ENCODE measurements around the gene ACTL6B. TPM values are rescaled to one million over a fixed set of nuclear protein-coding genes. Genes with fewer than 3 reads are reported as not detected.

Gene ACTL6B
- total and polyA plus RNA-seq, 2 donors (not counting 3 experiments of a cell fraction or from before 2014, with no cell fraction given), result not detected

DNA sequence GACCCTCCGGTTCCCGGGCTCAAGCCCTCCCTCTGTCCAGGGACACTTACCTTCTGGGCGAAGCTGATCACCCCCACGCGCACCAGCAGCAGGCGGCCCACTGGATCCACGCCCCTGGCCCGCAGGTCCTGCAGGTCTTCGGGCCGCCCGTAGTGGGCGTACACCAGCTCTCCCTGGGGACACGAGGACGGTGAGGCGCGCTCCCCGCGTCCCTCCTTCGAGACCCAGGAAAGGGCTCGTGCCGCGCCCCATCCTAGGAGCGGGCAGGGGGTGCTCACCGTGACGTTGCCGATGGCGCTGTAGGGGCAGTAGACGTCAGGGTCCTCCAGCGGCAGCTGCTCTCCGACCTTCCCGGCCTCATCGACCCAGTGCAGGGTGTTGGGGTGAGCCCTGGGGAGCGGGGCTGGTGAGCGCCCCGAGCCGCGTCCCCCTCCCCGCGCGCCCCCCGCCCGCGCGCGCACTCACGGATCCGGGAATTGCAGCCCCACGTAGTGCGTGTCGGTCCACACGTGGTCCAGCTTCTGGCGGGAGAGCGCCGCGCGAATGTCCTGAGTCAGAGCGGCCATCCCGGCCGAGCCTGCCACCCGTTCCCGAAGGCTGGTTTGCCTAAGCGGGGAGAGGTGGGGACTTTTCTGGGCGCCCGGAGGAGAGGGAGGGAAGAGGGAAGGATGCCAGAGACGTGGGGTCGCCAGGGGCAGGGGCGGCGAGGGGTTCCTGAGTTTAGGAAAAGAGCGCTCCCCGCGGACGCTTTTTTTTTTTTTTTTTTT lies 23.1 kb downstream of the ACTL6B start:
- BruUV-seq (replicated peaks), result no TSS peak
- Histone ChIP-seq H3K27me3 (ENCODE audit: control insufficient read depth in 2 of 2, insufficient read depth in 2 of 2, low read length in 2 of 2) (peaks cover 2 to 7% of the 10 kb centered on the region in 2 experiments), H3K4me2 (ENCODE audit: insufficient read depth, low read length) (peak overlapping the region; percentile 79), H3K79me2 (ENCODE audit: control insufficient read depth, insufficient read depth, low read length) (no peaks in the 10 kb centered on the region), H3K9ac (replicated peaks; ENCODE audit: extremely low read depth, insufficient read depth, low read length) (peak overlapping the region; percentile 6), H3K36me3 (ENCODE audit: control insufficient read depth in 2 of 2, extremely low read depth in 1 of 2, insufficient read depth in 2 of 2, low read length in 2 of 2) (no peaks in the 10 kb centered on the region), H3K9me3 (replicated peaks; ENCODE audit: control insufficient read depth, insufficient read depth, low read length) (no peaks in the 10 kb centered on the region), H3K27ac (ENCODE audit: insufficient read depth, low read depth, low read length) (no peak overlapping the region), H3K4me3 (replicated peaks in 1 of 3; ENCODE audit: insufficient read depth in 1 of 3, low read depth in 1 of 3, low read length in 3 of 3) (peak overlapping the region; percentile 16 to 34 (median 27)), H2AFZ (ENCODE audit: low read depth, low read length) (peak overlapping the region; percentile 94), H3K9me1 (replicated peaks; ENCODE audit: control insufficient read depth, extremely low read depth, insufficient read depth, low read length) (no peaks in the 10 kb centered on the region), H4K20me1 (replicated peaks; ENCODE audit: control insufficient read depth, extremely low read depth, insufficient read depth, low read length) (no peaks in the 10 kb centered on the region), H3K4me1 (ENCODE audit: control insufficient read depth, extremely low read depth, insufficient read depth, low read length) (peaks cover 5% of the 10 kb centered on the region)
- TF ChIP-seq EZH2 (IDR thresholded peaks at IDR 0.05; ENCODE audit: borderline replicate concordance, low read depth, low read length, severe bottlenecking) (peak; percentile 57), MYC (IDR thresholded peaks at IDR 0.05; ENCODE audit: low read depth, low read length) (no peak), JUN (IDR thresholded peaks at IDR 0.05; ENCODE audit: borderline replicate concordance, insufficient read depth, insufficient read length, low read depth) (no peak), POLR2A (IDR thresholded peaks at IDR 0.05; ENCODE audit: low read depth, low read length) (no peak), GATA2 (IDR thresholded peaks at IDR 0.05; ENCODE audit: insufficient read depth, insufficient read length, low read depth, low read length) (no peak), POLR2AphosphoS5 (IDR thresholded peaks at IDR 0.05; ENCODE audit: insufficient read depth, low read depth, low read length) (no peak), FOS (IDR thresholded peaks at IDR 0.05; ENCODE audit: borderline replicate concordance, insufficient read depth, low read length) (no peak)
- TF ChIP-seq, protein P1, sequence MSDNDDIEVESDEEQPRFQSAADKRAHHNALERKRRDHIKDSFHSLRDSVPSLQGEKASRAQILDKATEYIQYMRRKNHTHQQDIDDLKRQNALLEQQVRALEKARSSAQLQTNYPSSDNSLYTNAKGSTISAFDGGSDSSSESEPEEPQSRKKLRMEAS (IDR thresholded peaks at IDR 0.05; ENCODE audit: insufficient read depth, insufficient read length), result peak; percentile 31
- TF ChIP-seq, protein P2, sequence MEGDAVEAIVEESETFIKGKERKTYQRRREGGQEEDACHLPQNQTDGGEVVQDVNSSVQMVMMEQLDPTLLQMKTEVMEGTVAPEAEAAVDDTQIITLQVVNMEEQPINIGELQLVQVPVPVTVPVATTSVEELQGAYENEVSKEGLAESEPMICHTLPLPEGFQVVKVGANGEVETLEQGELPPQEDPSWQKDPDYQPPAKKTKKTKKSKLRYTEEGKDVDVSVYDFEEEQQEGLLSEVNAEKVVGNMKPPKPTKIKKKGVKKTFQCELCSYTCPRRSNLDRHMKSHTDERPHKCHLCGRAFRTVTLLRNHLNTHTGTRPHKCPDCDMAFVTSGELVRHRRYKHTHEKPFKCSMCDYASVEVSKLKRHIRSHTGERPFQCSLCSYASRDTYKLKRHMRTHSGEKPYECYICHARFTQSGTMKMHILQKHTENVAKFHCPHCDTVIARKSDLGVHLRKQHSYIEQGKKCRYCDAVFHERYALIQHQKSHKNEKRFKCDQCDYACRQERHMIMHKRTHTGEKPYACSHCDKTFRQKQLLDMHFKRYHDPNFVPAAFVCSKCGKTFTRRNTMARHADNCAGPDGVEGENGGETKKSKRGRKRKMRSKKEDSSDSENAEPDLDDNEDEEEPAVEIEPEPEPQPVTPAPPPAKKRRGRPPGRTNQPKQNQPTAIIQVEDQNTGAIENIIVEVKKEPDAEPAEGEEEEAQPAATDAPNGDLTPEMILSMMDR (IDR thresholded peaks at IDR 0.05; ENCODE audit: extremely low read depth in 1 of 2, insufficient read depth in 1 of 2, low read depth in 1 of 2, low read length in 2 of 2), result peak; percentile 35 to 56
- CTCF ChIA-PET, result interaction anchor here (0.6 to 3.0 kb wide), 15 partner anchors 12 to 163 kb away, joined by 3 to 21 read pairs (median 4); partner anchors contain the start of genes ACTL6B, FBXO24, GNB2 and MOSPD3
- intact Hi-C loops (cut with micrococcal nuclease), result loop anchor here (1.0 kb wide), 1 partner anchor 40 kb away; the partner anchor contains the start of gene GNB2
- no peak for DNase-seq (ENCODE audit: low read depth, low spot score)
- dilution Hi-C loops (cut with MboI; ENCODE audit: extremely low pct_ligation_motif_present, low sequenced_read_pairs), result no loop called here
- POLR2A ChIA-PET, result interaction anchor here (0.6 kb wide), 1 partner anchor 163 kb away, joined by 4 read pairs; no protein-coding TSS in a partner anchor
- FAIRE-seq, result peak; percentile 43
